Panc1 (cell line): ENCODE data around the gene OGDH. TPM values are rescaled to one million over a fixed set of nuclear protein-coding genes. Genes with fewer than 3 reads are reported as not detected.

Experiments
- ATAC-seq: fragments of 200-7000 bp; cut with Tn5 transposase; 2 replicates; pipeline ENCODE4 v1.9.1; 2020; ENCODE audit warnings: mild to moderate bottlenecking, moderate library complexity
- BruUV-seq: library from RNA; stranded (reverse); fragments of 400-500 nt; replicated peaks from 2 replicates; lab custom pipeline; 2021; lab: Mats Ljungman, UMichigan
- CTCF ChIA-PET: fragments of 300-600 bp; sonication (Branson Sonifier 250); formaldehyde crosslinking; loops from one replicate; lab custom pipeline; 2022; ENCODE audit warnings: antibody characterized with exemption; lab: Charles Lee
- POLR2A ChIA-PET: fragments of 300-600 bp; sonication (Branson Sonifier 250); formaldehyde crosslinking; loops from one replicate; lab custom pipeline; 2022; ENCODE audit warnings: antibody characterized with exemption; lab: Charles Lee
- DNase-seq: peaks from one replicate; pipeline ENCODE4 v3.0.0-alpha.2; 2010; ENCODE audit warnings: low read depth, low spot score
- H3K27ac ChIP-seq: 2 replicates; pipeline ENCODE4 v1.5.1; 2011; ENCODE audit warnings: mild to moderate bottlenecking, low read length, inconsistent platforms
- H3K27me3 ChIP-seq: fragments of 200-500 bp; sonication (Bioruptor generic); 2 replicates; pipeline ENCODE4 v1.6.0; 2014; ENCODE audit warnings: low read length, inconsistent platforms; ENCODE audit not compliant: control insufficient read depth, insufficient read depth
- H3K36me3 ChIP-seq: fragments of 200-500 bp; sonication (Bioruptor generic); 2 replicates; pipeline ENCODE4 v1.5.1; 2014; ENCODE audit warnings: inconsistent platforms, mild to moderate bottlenecking, low read length, moderate library complexity; ENCODE audit not compliant: control insufficient read depth, insufficient read depth
- H3K4me1 ChIP-seq: 2 replicates; pipeline ENCODE4 v1.5.1; 2011; ENCODE audit warnings: inconsistent platforms, mild to moderate bottlenecking, low read length, moderate library complexity; ENCODE audit not compliant: control insufficient read depth, insufficient read depth
- H3K4me3 ChIP-seq, 2 experiments: 2 replicates each; pipeline ENCODE4 v1.5.1; 2011 to 2012; ENCODE audit warnings: low read depth in 2 of 2, low read length in 2 of 2, mild to moderate bottlenecking in 2 of 2, inconsistent platforms in 1 of 2, moderate library complexity in 1 of 2
- H3K9me3 ChIP-seq: fragments of 200-500 bp; sonication (Bioruptor generic); 2 replicates; pipeline ENCODE4 v1.5.1; 2014; ENCODE audit warnings: low read depth, mild to moderate bottlenecking, inconsistent platforms, low read length, moderate library complexity; ENCODE audit not compliant: control insufficient read depth, insufficient read depth
- POLR2AphosphoS5 ChIP-seq: IDR thresholded peaks from 2 replicates; pipeline ENCODE4 v1.6.1; 2012; ENCODE audit warnings: mild to moderate bottlenecking, low read depth, low read length, moderate library complexity
- REST ChIP-seq, 2 experiments: IDR thresholded peaks; 2 replicates each; pipeline ENCODE4 v1.6.1; 2011 to 2012; ENCODE audit warnings: low read depth in 2 of 2, control low read depth in 1 of 2, low read length in 1 of 2, mild to moderate bottlenecking in 1 of 2, moderate library complexity in 1 of 2; ENCODE audit not compliant: insufficient read depth in 1 of 2
- SIN3A ChIP-seq: IDR thresholded peaks from 2 replicates; pipeline ENCODE4 v1.6.1; 2012; ENCODE audit warnings: low read depth, mild to moderate bottlenecking, low read length, moderate library complexity, borderline replicate concordance; ENCODE audit not compliant: insufficient read depth
- TCF7L2 ChIP-seq: IDR thresholded peaks from 2 replicates; pipeline ENCODE4 v1.6.1; 2011; ENCODE audit warnings: mild to moderate bottlenecking, low read depth, low read length, inconsistent platforms
- in situ Hi-C: cut with HindIII; loops from 2 replicates; pipeline ENCODE4 v1.10.0; 2016; ENCODE audit warnings: low sequenced_read_pairs, low pct_unique_long_range_greater_than_20kb
- intact Hi-C: fragments of 100-400 bp; cut with micrococcal nuclease; formaldehyde crosslinking; loops from one replicate; pipeline ENCODE4 v1.10.0; 2022; ENCODE audit not compliant: unreplicated experiment
- total RNA-seq: library from RNA; stranded (reverse); gene quantifications from one replicate; pipeline ENCODE4 v1.2.1, GENCODE V29; 2021; ENCODE audit not compliant: unreplicated experiment
- TF ChIP-seq, protein P1 (sequence below): fragments of 450-650 bp; IDR thresholded peaks from 2 replicates; pipeline ENCODE4 v1.5.1; 2017; ENCODE audit warnings: mild to moderate bottlenecking

OGDH gene
- total RNA-seq, 1 experiment from 2014 or later: 166 TPM

DNA sequence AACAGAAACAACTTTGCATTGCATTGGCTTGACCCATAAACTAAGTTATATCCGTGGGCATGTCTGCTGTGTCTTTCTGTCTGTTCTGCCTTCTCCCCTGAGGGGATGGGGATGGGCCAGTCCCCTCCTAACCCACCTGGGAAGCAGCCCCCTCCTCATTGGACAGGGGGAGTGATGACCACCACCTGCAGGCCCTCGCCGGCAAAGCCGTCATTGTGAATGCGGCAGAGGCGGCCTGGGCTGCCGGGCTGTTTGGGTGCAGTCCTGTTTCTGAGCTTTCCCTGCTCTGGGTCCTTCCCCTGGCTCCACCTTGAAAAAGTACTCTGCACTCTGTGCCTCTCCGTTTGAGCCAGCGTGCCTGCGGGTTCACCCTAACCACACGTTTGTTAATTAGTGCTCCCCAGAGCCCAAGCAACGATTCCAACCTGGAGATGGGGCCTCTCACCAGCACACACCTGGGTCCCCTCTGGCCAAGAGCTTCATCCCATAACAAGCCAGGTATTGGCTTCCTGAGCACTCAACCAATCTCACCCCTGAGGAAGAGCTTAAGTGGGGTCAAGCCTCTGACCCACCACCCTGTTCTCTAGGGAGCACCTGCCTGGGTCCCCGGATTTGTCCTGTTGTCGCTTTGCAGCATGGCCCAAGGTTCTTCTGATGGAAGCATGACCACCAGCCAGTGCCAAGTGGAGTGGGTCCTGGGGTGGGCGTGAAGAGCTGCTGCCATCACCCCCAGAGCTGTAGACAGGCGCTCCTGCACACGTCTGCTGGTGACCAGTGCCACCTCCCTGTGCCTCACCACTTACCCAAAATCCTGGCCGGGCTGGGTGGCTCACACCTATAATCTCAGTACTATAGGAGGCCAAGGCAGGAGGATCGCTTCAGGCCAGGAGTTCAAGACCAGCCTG is 102.8 kb downstream of the OGDH start:
- intact Hi-C loops (no loop called here), in situ Hi-C loops (no loop called here)
- Histone ChIP-seq H3K27me3 (no peaks in the 10 kb centered on the region), H3K9me3 (no peaks in the 10 kb centered on the region), H3K27ac (no peak overlapping the region; the same call in 1 of the 2 replicates), H3K4me1 (peaks cover 32% of the 10 kb centered on the region), H3K36me3 (peaks cover 3% of the 10 kb centered on the region; the same call in 1 of the 2 replicates), H3K4me3 (no peak overlapping the region)
- no peak for TF ChIP-seq TCF7L2
- TF ChIP-seq, protein P1, sequence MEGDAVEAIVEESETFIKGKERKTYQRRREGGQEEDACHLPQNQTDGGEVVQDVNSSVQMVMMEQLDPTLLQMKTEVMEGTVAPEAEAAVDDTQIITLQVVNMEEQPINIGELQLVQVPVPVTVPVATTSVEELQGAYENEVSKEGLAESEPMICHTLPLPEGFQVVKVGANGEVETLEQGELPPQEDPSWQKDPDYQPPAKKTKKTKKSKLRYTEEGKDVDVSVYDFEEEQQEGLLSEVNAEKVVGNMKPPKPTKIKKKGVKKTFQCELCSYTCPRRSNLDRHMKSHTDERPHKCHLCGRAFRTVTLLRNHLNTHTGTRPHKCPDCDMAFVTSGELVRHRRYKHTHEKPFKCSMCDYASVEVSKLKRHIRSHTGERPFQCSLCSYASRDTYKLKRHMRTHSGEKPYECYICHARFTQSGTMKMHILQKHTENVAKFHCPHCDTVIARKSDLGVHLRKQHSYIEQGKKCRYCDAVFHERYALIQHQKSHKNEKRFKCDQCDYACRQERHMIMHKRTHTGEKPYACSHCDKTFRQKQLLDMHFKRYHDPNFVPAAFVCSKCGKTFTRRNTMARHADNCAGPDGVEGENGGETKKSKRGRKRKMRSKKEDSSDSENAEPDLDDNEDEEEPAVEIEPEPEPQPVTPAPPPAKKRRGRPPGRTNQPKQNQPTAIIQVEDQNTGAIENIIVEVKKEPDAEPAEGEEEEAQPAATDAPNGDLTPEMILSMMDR: no peak
- TF ChIP-seq POLR2AphosphoS5: no peak
- TF ChIP-seq REST (IDR thresholded peaks at IDR 0.05; ENCODE audit: insufficient read depth in 1 of 2, low read depth in 2 of 2, low read length in 1 of 2): no peak
- TF ChIP-seq SIN3A: no peak
- DNase-seq (no peak), ATAC-seq (no peak)
- ChIA-PET POLR2A (interaction anchor here (0.8 kb wide), 1 partner anchor 88 kb away, joined by 6 read pairs; no protein-coding TSS in a partner anchor), CTCF (no interaction called here)
- BruUV-seq: no TSS peak

- Histone ChIP-seq H3K4me1 (peaks cover 32% of the 10 kb centered on the region), H3K9me3 (no peaks in the 10 kb centered on the region), H3K4me3 (no peak overlapping the region), H3K36me3 (peaks cover 3% of the 10 kb centered on the region; the same call in 1 of the 2 replicates), H3K27ac (peak overlapping the region; percentile 69), H3K27me3 (no peaks in the 10 kb centered on the region)
- intact Hi-C loops: no loop called here
- in situ Hi-C loops: no loop called here
- no TSS peak for BruUV-seq
- TF ChIP-seq, protein P1: no peak
- TF ChIP-seq POLR2AphosphoS5 (no peak), REST (IDR thresholded peaks at IDR 0.05; ENCODE audit: insufficient read depth in 1 of 2, low read depth in 2 of 2, low read length in 1 of 2) (no peak), TCF7L2 (no peak), SIN3A (no peak)
- ATAC-seq: peak; percentile 9; the same call in 1 of the 2 replicates
- ChIA-PET CTCF (interaction anchor here (0.5 to 0.7 kb wide), 2 partner anchors 16 to 136 kb away, joined by 6 to 8 read pairs; no protein-coding TSS in a partner anchor), POLR2A (interaction anchor here (0.6 to 0.8 kb wide), 2 partner anchors 14 to 89 kb away, joined by 3 to 6 read pairs; no protein-coding TSS in a partner anchor)
- DNase-seq: no peak
Observed at GRCh38 chr7:44709945-44710596, 103.6 kb downstream of the OGDH start.
